ENCODE data around the gene FNDC11.
"Not testable (repeated sequence)": the region's sequence is repeated elsewhere in the genome, so short reads cannot be mapped to it uniquely, and the experiment has no call there.

FNDC11 gene, protein sequence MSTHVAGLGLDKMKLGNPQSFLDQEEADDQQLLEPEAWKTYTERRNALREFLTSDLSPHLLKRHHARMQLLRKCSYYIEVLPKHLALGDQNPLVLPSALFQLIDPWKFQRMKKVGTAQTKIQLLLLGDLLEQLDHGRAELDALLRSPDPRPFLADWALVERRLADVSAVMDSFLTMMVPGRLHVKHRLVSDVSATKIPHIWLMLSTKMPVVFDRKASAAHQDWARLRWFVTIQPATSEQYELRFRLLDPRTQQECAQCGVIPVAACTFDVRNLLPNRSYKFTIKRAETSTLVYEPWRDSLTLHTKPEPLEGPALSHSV

DNA sequence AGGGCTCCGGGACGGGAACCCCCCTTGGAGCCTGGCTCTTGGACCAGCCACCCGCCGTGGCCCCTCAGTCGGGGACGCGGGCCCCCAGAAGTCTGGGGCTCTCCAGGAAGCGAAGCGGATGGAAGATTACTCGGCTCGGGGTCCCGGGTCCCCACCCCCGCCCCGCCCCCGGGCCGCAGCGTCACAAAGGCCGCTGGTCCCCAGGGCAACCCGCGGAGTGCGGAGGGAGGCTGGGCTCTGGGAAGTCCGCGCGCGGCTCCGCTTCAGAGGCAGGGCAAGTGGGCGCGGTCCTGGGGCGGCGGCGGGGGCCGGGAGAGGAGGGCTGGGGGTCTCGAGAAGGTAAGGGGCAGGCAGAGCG lies at the start of gene FNDC11:
TSS of gene FNDC11 (plus strand) at position 227 of the 358 bp plus-strand sequence. CDS start 1,505 bp downstream, outside the sequence.
- Histone ChIP-seq H3K4me3 (ENCODE audit: low read length) (peak within 1 kb of the TSS; percentile 77), H3K9me3 (ENCODE audit: control insufficient read depth, low read length) (no peaks in the 10 kb centered on the region), H3K9ac (ENCODE audit: low read length) (peak within 1 kb of the TSS; percentile 72), H3K27me3 (replicated peaks; ENCODE audit: control insufficient read depth, insufficient read depth, low read length) (no peaks in the 10 kb centered on the region), H3K36me3 (ENCODE audit: control insufficient read depth, insufficient read depth, low read length, severe bottlenecking) (no peaks in the 10 kb centered on the region), H3K4me1 (ENCODE audit: control insufficient read depth, insufficient read depth, low read length) (peaks cover 8% of the 10 kb centered on the region)
- peak; percentile 51 for DNase-seq (ENCODE audit: low read depth)

DNA sequence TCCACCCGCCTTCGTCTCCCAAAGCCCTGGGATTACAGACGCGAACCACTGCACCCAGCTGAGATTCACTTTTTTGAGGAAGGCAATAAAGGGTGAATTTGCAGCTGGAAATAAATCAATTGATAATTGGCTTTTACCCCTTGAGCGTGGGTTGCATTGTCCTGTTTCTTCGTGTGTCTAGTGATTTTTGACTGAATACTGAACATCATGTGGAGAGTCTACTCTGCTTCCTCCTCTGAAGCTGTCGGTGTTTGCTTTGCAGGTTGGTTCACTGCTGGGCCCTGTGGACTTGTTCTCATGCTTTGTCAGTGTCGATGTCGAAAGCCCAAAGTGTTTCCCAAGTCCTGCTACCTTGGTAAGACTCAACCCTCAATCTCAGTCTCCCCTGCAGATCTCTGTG lies 49.3 kb upstream of the FNDC11 start:
- H3K4me3 ChIP-seq (ENCODE audit: low read length), result no peak overlapping the region
- DNase-seq (ENCODE audit: low read depth), result no peak
- no peak overlapping the region for H3K9ac ChIP-seq (ENCODE audit: low read length)
- H3K9me3 ChIP-seq (ENCODE audit: control insufficient read depth, low read length), result peaks cover 18% of the 10 kb centered on the region
- H3K36me3 ChIP-seq (ENCODE audit: control insufficient read depth, insufficient read depth, low read length, severe bottlenecking), result no peaks in the 10 kb centered on the region
- no peaks in the 10 kb centered on the region for H3K4me1 ChIP-seq (ENCODE audit: control insufficient read depth, insufficient read depth, low read length)
- peaks cover 57% of the 10 kb centered on the region for H3K27me3 ChIP-seq (replicated peaks; ENCODE audit: control insufficient read depth, insufficient read depth, low read length)

DNA sequence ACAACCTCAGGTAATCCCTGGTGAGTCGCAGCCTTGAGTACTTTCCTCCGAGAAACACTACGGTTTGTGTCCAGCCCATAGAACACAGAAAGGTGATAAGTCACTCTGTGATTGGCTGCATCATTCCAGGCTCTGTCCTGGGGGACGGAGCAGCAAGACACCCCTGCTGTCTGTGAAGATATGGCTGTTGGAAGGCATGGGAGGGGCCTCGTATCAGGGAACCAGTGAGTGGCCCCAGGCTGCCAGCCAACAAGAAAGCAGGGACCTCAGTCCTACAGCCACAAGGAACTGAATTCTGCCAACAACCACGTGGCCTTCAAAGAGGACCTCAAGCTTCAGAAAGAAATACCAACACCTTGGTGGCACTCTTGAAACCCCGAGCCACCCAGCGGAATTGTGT lies 48.7 kb upstream of the FNDC11 start:
- H3K9ac ChIP-seq (ENCODE audit: low read length), result no peak overlapping the region
- H3K27me3 ChIP-seq (replicated peaks; ENCODE audit: control insufficient read depth, insufficient read depth, low read length), result peaks cover 57% of the 10 kb centered on the region
- H3K4me3 ChIP-seq (ENCODE audit: low read length), result no peak overlapping the region
- H3K9me3 ChIP-seq (ENCODE audit: control insufficient read depth, low read length), result peaks cover 18% of the 10 kb centered on the region
- no peaks in the 10 kb centered on the region for H3K4me1 ChIP-seq (ENCODE audit: control insufficient read depth, insufficient read depth, low read length)
- no peaks in the 10 kb centered on the region for H3K36me3 ChIP-seq (ENCODE audit: control insufficient read depth, insufficient read depth, low read length, severe bottlenecking)
- no peak for DNase-seq (ENCODE audit: low read depth)

- Histone ChIP-seq H3K9me3 (ENCODE audit: control insufficient read depth, low read length) (peaks cover 18% of the 10 kb centered on the region), H3K27me3 (replicated peaks; ENCODE audit: control insufficient read depth, insufficient read depth, low read length) (peaks cover 55% of the 10 kb centered on the region), H3K36me3 (ENCODE audit: control insufficient read depth, insufficient read depth, low read length, severe bottlenecking) (no peaks in the 10 kb centered on the region), H3K9ac (ENCODE audit: low read length) (no peak overlapping the region), H3K4me1 (ENCODE audit: control insufficient read depth, insufficient read depth, low read length) (no peaks in the 10 kb centered on the region), H3K4me3 (ENCODE audit: low read length) (no peak overlapping the region)
- DNase-seq (ENCODE audit: low read depth), result no peak
Observed at GRCh38 chr20:63505723-63506122, 48.2 kb upstream of the FNDC11 start.

GRCh38 chr20:63507083-63507743 lies 46.7 kb upstream of the FNDC11 start:
- peaks cover 51% of the 10 kb centered on the region for H3K27me3 ChIP-seq (replicated peaks; ENCODE audit: control insufficient read depth, insufficient read depth, low read length)
- no peak overlapping the region for H3K9ac ChIP-seq (ENCODE audit: low read length)
- DNase-seq (ENCODE audit: low read depth), result no peak
- H3K4me1 ChIP-seq (ENCODE audit: control insufficient read depth, insufficient read depth, low read length), result no peaks in the 10 kb centered on the region
- peaks cover 18% of the 10 kb centered on the region for H3K9me3 ChIP-seq (ENCODE audit: control insufficient read depth, low read length)
- H3K36me3 ChIP-seq (ENCODE audit: control insufficient read depth, insufficient read depth, low read length, severe bottlenecking), result no peaks in the 10 kb centered on the region
- no peak overlapping the region for H3K4me3 ChIP-seq (ENCODE audit: low read length)

DNA sequence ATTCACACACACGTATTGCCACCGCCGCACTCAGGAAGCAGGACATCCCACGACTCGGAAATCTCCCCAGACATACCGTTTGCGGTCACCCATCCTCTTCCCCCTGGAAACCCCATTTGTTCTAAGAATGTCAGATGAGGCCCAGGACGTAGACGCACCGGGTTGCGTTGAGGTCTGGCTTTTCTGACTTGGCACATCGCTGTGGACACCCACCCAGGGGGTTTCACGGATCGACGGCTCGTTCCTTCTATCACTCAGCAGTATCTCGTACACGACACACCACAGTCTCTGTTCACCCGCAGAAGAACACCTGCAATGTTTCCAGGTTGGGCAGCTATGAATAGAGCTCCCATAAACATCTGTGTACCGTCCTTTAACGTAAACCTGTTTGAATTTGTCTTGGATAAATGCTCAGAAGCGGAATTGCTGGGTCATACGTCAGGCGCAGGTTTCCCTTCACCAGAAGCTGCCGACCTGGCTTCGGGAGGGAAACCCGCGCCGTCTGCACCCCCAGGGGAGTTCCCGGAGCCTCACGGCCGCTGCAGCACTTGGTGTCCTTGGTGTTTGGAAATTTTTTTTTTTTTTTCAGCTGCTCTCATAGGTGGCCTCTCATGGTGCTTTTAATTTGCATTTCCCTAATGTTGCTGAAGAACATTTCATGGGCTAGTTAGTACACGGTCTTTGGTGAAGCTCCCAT lies 45.7 kb upstream of the FNDC11 start:
- Histone ChIP-seq H3K27me3 (replicated peaks; ENCODE audit: control insufficient read depth, insufficient read depth, low read length) (peaks cover 52% of the 10 kb centered on the region), H3K9me3 (ENCODE audit: control insufficient read depth, low read length) (peaks cover 18% of the 10 kb centered on the region), H3K4me3 (ENCODE audit: low read length) (no peak overlapping the region), H3K4me1 (ENCODE audit: control insufficient read depth, insufficient read depth, low read length) (no peaks in the 10 kb centered on the region), H3K36me3 (ENCODE audit: control insufficient read depth, insufficient read depth, low read length, severe bottlenecking) (no peaks in the 10 kb centered on the region), H3K9ac (ENCODE audit: low read length) (no peak overlapping the region)
- no peak for DNase-seq (ENCODE audit: low read depth)

- Histone ChIP-seq H3K9me3 (ENCODE audit: control insufficient read depth, low read length) (peaks cover 18% of the 10 kb centered on the region), H3K4me3 (ENCODE audit: low read length) (no peak overlapping the region), H3K4me1 (ENCODE audit: control insufficient read depth, insufficient read depth, low read length) (no peaks in the 10 kb centered on the region), H3K36me3 (ENCODE audit: control insufficient read depth, insufficient read depth, low read length, severe bottlenecking) (no peaks in the 10 kb centered on the region), H3K9ac (ENCODE audit: low read length) (no peak overlapping the region), H3K27me3 (replicated peaks; ENCODE audit: control insufficient read depth, insufficient read depth, low read length) (peaks cover 49% of the 10 kb centered on the region)
- DNase-seq (ENCODE audit: low read depth), result no peak
Observed at GRCh38 chr20:63509088-63509564, 44.8 kb upstream of the FNDC11 start.

- H3K9me3 ChIP-seq (ENCODE audit: control insufficient read depth, low read length), result no peaks in the 10 kb centered on the region
- no peak overlapping the region for H3K9ac ChIP-seq (ENCODE audit: low read length)
- DNase-seq (ENCODE audit: low read depth), result no peak
- H3K27me3 ChIP-seq (replicated peaks; ENCODE audit: control insufficient read depth, insufficient read depth, low read length), result peaks cover 18% of the 10 kb centered on the region
- H3K4me1 ChIP-seq (ENCODE audit: control insufficient read depth, insufficient read depth, low read length), result no peaks in the 10 kb centered on the region
- no peak overlapping the region for H3K4me3 ChIP-seq (ENCODE audit: low read length)
- no peaks in the 10 kb centered on the region for H3K36me3 ChIP-seq (ENCODE audit: control insufficient read depth, insufficient read depth, low read length, severe bottlenecking)
Observed at GRCh38 chr20:63513207-63513606, 40.8 kb upstream of the FNDC11 start.

DNA sequence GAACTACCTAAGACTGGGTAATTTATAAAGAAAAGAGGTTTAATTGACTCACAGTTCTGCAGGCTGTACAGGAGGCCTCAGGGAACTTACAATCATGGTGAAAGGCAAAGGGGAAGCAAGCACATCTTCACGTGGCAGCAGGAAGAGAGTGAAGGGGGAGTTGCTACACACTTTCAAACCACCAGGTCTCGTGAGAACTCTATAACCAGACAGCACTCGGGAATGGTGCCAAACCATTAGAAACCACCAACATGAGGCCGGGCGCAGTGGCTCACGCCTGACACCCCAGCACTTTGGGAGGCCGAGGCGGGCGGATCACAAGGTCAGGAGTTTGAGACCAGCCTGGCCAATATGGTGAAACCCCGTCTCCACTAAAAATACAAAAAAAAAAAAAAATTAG lies 39.4 kb upstream of the FNDC11 start:
- H3K27me3 ChIP-seq (replicated peaks; ENCODE audit: control insufficient read depth, insufficient read depth, low read length), result peaks cover 15% of the 10 kb centered on the region
- H3K36me3 ChIP-seq (ENCODE audit: control insufficient read depth, insufficient read depth, low read length, severe bottlenecking); H3K4me1 ChIP-seq (ENCODE audit: control insufficient read depth, insufficient read depth, low read length); H3K9me3 ChIP-seq (ENCODE audit: control insufficient read depth, low read length); H3K9ac ChIP-seq (ENCODE audit: low read length); H3K4me3 ChIP-seq (ENCODE audit: low read length); DNase-seq (ENCODE audit: low read depth): not testable (repeated sequence)

DNA sequence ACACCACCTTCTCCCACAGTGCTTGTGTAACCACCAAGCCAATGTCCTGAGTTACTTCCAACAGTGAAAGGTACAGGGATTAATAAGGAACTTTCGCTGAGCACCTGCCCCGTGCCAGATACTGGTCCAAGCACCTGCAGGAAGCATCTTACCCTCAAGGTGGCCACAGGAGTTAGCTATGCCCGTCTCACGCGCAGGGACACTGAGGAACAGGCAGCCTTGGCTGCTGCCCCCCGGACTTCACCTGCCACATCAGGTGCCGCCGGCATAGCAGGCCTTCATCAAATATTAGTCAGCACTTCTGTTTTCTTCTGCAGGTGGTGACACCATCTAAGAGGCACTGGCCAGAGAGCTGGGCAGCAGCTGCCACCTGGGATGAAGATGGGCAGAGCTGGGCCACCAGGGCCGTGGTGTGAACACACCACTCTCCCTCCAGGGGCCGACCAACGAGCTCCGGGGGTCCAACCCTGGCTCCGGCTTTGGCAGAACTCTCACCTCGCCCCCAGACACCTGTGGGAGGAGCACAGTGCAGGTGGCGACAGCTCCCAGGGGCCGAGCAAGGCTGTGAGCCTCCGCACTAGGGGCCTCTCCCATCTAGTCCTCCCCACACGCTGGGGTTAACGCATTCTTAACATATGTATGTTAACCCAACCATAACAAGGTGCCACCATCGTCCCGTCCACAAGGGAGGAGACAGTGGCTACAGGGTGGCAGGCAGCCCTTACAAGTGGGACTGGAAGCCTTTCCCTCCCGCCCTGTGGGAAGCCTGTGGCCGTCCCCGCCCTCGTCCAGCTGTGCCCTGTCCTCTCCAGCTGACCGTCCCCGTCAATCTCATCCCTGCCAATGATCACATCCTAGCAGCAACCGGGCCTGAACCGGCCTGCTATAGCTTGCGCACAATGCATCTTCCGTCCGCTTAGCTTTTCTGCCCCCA lies 36.3 kb upstream of the FNDC11 start:
- no peak for DNase-seq (ENCODE audit: low read depth)
- peaks cover 16% of the 10 kb centered on the region for H3K4me1 ChIP-seq (ENCODE audit: control insufficient read depth, insufficient read depth, low read length)
- no peak overlapping the region for H3K9ac ChIP-seq (ENCODE audit: low read length)
- no peaks in the 10 kb centered on the region for H3K9me3 ChIP-seq (ENCODE audit: control insufficient read depth, low read length)
- H3K36me3 ChIP-seq (ENCODE audit: control insufficient read depth, insufficient read depth, low read length, severe bottlenecking), result peaks cover 3% of the 10 kb centered on the region
- peaks cover 11% of the 10 kb centered on the region for H3K27me3 ChIP-seq (replicated peaks; ENCODE audit: control insufficient read depth, insufficient read depth, low read length)
- H3K4me3 ChIP-seq (ENCODE audit: low read length), result no peak overlapping the region

Data from adipocyte (in vitro differentiated cells).